ENCODE measurements around the gene PREX1.

DNA sequence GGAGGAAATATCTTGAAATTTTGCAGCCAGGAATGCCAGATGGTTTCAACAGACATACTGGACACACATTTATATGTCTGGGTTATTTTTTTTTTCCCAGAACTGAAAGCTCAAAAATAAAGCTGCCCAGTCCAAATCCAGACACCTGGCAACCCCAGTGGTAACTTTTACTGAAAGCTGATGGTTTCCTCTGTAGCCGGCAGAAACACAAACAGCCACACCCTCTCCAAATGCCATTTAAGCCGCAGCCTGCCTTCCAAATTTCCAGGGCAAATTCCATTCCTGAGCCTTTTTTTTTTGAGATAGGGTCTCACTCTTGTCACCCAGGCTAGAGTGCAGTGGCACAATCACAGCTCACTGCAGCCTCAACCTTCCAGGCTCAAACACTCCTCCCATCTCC, 6.5 kb upstream of the PREX1 start:
- TF ChIP-seq CTCF (IDR thresholded peaks at IDR 0.05; ENCODE audit: low read depth, low read length) (no peak), POLR2A (IDR thresholded peaks at IDR 0.05; ENCODE audit: extremely low read depth, insufficient read length) (no peak), MYC (IDR thresholded peaks at IDR 0.05; ENCODE audit: low read depth, low read length) (no peak)
- TF ChIP-seq, protein P1, sequence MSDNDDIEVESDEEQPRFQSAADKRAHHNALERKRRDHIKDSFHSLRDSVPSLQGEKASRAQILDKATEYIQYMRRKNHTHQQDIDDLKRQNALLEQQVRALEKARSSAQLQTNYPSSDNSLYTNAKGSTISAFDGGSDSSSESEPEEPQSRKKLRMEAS (IDR thresholded peaks at IDR 0.05; ENCODE audit: low read depth, low read length): no peak
